Measurements from ENCODE around the gene DDX11. TPM values are rescaled to one million over a fixed set of nuclear protein-coding genes. Genes with fewer than 3 reads are reported as not detected.
"Not testable (repeated sequence)": the region's sequence is repeated elsewhere in the genome, so short reads cannot be mapped to it uniquely, and the experiment has no call there.

Gene DDX11
- total RNA-seq: 100 to 1,000 TPM; 196 TPM

DNA sequence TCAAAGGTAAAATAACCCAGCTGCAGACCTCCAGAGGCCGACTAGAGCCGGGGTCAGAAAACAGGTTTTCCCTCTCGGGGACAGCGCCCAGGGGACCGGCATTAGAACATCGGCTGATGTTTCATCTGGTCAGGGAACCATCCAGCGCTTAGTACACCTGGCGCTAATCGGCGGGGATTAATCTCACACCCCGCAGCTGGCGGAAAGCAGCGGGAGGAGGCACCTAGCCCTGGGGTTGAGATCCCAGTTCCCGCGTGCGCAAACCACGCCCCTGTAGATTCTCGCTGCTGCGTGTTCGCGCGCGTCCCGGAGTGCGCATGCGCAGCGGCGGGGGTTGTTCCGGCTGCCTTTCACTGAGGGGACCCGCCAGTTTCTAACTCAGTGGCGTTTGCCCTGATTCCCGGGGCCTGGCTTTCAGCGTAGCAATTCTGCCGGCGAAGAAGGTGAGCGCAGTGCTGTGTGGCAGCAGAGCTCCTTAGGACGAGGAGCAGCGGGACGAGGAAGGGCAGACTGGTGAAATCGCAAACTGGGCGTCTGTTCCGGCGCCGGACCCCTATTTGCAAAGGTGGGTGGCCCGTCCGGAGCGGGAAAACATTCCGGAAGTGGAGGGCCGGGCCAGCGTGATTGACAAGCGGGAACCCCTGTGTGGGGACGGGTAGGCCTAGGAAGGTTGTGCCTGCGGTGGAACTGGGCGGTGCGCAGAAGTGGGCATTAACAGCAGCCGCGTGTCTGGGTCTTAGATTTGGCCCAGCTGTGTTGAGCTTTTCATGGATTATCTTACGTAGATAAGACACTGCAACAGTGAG lies at the start of gene DDX11:
TSS of gene DDX11 (plus strand) at position 334 of the 806 bp plus-strand sequence. CDS start 4,534 bp downstream, outside the sequence.
- peak within 1 kb of the TSS; percentile 99 for H3K4me3 Mint-ChIP-seq
- ATAC-seq (ENCODE audit: low read depth): peak; percentile 93
- POLR2A ChIA-PET, H3K9me3 Mint-ChIP-seq, H3K27me3 Mint-ChIP-seq: not testable (repeated sequence)
- peak; percentile 94 for DNase-seq
- peak within 1 kb of the TSS; percentile 95 for H3K27ac Mint-ChIP-seq
- peaks cover 28% of the 10 kb centered on the region for H3K4me1 Mint-ChIP-seq
- peaks cover 11% of the 10 kb centered on the region for H3K36me3 Mint-ChIP-seq

DNA sequence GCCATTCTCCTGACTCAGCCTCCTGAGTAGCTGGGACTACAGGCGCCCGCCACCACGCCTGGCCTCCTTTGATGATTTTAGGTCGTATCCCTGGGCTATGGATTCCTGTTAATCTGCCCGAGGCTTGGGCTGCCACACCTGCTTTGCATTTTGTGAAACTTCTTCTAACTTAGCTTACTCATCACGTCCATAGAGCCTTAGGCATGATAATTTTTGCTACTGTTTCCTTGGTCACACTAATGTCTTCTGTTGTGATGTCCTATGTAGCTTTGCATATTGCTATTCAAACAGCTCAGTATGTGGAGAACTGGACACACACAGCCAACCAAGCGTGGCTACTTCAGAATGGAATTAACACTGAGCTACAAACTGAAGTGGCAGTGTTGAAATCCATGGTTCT lies 47.5 kb upstream of the DDX11 start:
- POLR2A ChIA-PET: no interaction called here
- Mint-ChIP-seq H3K27ac (no peak overlapping the region), H3K9me3 (peaks cover 1% of the 10 kb centered on the region), H3K36me3 (no peaks in the 10 kb centered on the region), H3K4me1 (no peaks in the 10 kb centered on the region), H3K27me3 (peaks cover 12% of the 10 kb centered on the region), H3K4me3 (no peak overlapping the region)
- no peak for DNase-seq
- no peak for ATAC-seq (ENCODE audit: low read depth)

DNA sequence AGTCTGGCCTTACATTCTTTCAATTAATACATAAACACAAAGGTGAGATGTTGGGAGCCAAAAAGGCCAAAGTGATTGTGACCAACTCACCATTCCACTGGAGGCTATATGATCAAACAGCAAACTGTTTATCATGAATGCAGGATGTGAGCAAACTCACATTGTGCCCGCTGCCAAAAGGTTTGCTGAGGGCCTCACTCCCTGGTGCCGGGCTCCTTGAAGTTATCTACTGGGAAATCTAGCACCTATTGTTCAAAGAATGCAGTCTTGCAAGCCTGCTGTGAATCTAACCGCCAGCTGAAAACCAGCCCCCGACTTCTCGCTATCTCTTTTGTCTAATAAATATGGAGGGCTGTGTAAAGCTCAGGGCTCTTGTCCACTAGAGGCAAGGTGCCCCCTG lies 46.7 kb upstream of the DDX11 start:
- H3K4me1 Mint-ChIP-seq; POLR2A ChIA-PET; H3K9me3 Mint-ChIP-seq; H3K4me3 Mint-ChIP-seq; H3K36me3 Mint-ChIP-seq; DNase-seq; ATAC-seq (ENCODE audit: low read depth); H3K27ac Mint-ChIP-seq: not testable (repeated sequence)
- H3K27me3 Mint-ChIP-seq: peaks cover 12% of the 10 kb centered on the region

DNA sequence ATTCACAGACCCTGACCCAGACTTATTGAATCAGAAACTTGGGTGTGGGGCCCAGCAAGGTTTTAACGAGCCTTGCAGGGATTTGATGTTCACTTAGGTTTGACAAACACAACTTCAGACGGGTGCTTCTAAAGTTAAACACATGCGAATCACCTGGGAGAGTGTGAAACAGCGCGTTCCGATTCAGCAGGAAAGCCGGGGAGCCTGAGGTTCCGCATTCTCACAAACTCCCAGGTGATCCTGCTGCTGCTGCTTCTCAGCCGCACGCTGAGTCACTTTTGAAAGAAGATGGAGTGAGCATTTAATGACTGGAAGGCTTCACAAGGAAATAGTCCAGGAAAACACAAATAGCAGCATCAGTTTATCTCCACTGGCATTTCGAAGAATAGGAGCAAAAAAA lies 44.2 kb upstream of the DDX11 start:
- no peak overlapping the region for H3K4me3 Mint-ChIP-seq
- no peaks in the 10 kb centered on the region for H3K36me3 Mint-ChIP-seq
- peaks cover 2% of the 10 kb centered on the region for H3K4me1 Mint-ChIP-seq
- H3K9me3 Mint-ChIP-seq: peaks cover 1% of the 10 kb centered on the region
- POLR2A ChIA-PET: no interaction called here
- no peak overlapping the region for H3K27ac Mint-ChIP-seq
- no peak for ATAC-seq (ENCODE audit: low read depth)
- DNase-seq: no peak
- peaks cover 17% of the 10 kb centered on the region for H3K27me3 Mint-ChIP-seq

DNA sequence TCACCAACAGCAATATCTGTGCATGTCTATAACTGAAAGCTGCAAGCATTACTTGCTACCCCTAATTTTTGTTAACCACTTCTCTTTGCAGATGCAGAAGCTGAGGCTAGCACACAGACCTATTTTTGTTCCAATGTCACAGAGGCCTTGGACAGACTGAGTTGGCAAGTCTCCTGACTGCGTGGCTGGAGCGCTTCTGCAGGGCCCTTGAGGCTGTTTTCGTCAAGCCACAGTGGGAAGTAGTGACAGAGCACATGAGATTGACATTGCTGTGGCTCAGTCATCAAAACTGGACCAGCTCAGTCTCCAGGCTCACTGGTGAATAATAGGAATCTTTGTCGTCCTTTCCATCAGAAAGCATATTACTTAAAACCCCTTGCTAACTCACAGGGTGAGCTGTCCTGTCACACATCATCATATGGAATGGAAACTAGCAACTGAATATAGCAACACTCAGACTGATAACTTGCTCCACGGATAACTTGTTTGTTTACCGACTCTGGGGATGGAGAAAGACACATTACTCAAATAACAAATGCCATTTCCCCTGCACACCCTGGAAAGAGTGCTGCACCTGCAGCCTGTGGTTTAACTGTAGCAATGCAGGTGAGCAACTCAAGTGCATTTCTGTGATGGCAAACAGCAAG lies 43.6 kb upstream of the DDX11 start:
- H3K4me3 Mint-ChIP-seq: no peak overlapping the region
- peaks cover 14% of the 10 kb centered on the region for H3K27me3 Mint-ChIP-seq
- ATAC-seq (ENCODE audit: low read depth): no peak
- peaks cover 2% of the 10 kb centered on the region for H3K4me1 Mint-ChIP-seq
- H3K9me3 Mint-ChIP-seq: peaks cover 1% of the 10 kb centered on the region
- no peak for DNase-seq
- POLR2A ChIA-PET: no interaction called here
- H3K36me3 Mint-ChIP-seq: no peaks in the 10 kb centered on the region
- no peak overlapping the region for H3K27ac Mint-ChIP-seq

DNA sequence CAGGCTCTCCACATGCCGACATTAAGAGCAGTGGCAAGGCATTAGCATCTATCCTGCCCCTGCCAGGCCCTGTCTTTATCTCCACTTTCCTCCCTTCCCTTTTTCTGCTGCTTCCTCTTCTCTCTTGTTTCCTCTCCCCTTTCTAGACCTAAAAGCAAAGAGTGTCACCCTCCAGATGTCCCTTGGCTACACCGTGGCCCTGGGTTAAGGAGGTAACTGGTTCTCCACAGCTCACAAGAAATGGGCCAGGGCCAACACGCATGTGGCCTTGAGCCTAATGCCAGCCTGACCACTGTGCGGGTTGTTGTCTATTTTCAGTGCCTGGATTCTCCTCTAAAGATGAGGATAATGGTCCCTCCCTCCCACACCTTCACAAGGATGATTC lies 41.7 kb upstream of the DDX11 start:
- no peak for ATAC-seq (ENCODE audit: low read depth)
- Mint-ChIP-seq H3K9me3 (peaks cover 1% of the 10 kb centered on the region), H3K27ac (no peak overlapping the region), H3K36me3 (no peaks in the 10 kb centered on the region), H3K4me3 (no peak overlapping the region), H3K4me1 (peaks cover 5% of the 10 kb centered on the region), H3K27me3 (peaks cover 8% of the 10 kb centered on the region)
- DNase-seq: no peak
- POLR2A ChIA-PET: no interaction called here

DNA sequence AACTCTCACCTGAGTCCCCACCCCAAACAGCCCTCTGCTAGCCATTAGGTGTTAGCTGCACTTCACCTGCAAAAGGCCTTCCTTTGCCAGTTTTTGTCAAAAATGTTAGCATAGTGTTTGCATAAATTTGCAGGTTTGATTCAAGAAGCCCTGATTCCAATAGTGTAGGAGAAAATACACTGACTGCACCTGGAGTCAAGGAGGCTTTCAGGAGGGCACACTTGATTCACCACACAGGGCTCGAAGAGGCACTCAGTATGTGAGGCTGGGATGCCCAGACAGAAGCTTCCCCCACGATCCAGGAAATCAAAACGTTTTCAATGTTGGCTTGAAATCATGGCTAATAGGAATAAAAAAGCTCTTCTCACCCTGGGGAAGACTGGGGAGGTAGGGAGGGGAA lies 40.5 kb upstream of the DDX11 start:
- H3K4me1 Mint-ChIP-seq: peaks cover 5% of the 10 kb centered on the region
- no peak overlapping the region for H3K4me3 Mint-ChIP-seq
- DNase-seq: no peak
- H3K36me3 Mint-ChIP-seq: no peaks in the 10 kb centered on the region
- H3K27me3 Mint-ChIP-seq: peaks cover 11% of the 10 kb centered on the region
- H3K9me3 Mint-ChIP-seq: no peaks in the 10 kb centered on the region
- no peak overlapping the region for H3K27ac Mint-ChIP-seq
- no peak for ATAC-seq (ENCODE audit: low read depth)
- POLR2A ChIA-PET: no interaction called here

DNA sequence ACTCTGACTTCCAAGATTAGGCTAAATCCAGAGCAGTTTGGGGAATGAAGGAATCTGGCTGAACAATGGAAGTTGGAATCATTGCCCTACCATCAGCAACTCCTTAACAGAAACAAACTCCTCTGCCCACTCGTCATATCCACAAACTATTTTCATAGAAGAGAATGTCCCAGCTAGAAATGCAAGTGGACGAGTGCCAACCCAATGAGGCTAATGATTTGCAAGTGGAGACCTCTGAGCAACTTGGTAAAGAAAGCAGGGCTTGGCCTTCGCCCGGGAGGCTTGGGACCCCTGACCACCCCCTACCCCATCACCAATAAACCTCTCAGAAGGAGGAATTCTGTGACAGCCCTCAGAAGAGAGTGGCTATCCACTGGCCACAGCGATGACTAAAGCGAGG lies 40.0 kb upstream of the DDX11 start:
- no peaks in the 10 kb centered on the region for H3K36me3 Mint-ChIP-seq
- DNase-seq (no peak), ATAC-seq (ENCODE audit: low read depth) (no peak)
- no peak overlapping the region for H3K4me3 Mint-ChIP-seq
- peaks cover 5% of the 10 kb centered on the region for H3K4me1 Mint-ChIP-seq
- no peaks in the 10 kb centered on the region for H3K9me3 Mint-ChIP-seq
- H3K27me3 Mint-ChIP-seq: peaks cover 11% of the 10 kb centered on the region
- H3K27ac Mint-ChIP-seq: no peak overlapping the region
- POLR2A ChIA-PET: no interaction called here

DNA sequence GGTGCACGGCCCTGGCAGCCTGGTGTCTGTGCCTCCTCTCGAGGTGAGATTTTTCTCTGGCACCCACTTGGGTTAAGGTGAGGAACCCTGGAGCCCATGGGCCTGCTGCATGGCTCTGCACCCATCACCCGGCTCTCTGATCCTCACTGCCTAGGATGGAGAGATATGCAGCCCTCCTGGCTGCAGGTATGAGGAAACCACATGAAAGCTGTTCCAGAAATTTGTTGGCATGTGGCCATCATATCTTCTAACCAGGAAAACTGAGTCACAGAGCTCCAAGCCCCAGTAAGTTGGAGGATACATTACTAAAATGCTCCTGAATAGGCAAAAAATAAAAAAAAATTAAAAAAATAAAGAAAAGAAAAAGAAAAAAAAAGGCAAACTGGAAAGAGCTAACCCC lies 39.3 kb upstream of the DDX11 start:
- DNase-seq: no peak
- H3K9me3 Mint-ChIP-seq: no peaks in the 10 kb centered on the region
- no peak for ATAC-seq (ENCODE audit: low read depth)
- H3K36me3 Mint-ChIP-seq: no peaks in the 10 kb centered on the region
- H3K27ac Mint-ChIP-seq: no peak overlapping the region
- peaks cover 11% of the 10 kb centered on the region for H3K27me3 Mint-ChIP-seq
- H3K4me1 Mint-ChIP-seq: peaks cover 5% of the 10 kb centered on the region
- POLR2A ChIA-PET: no interaction called here
- no peak overlapping the region for H3K4me3 Mint-ChIP-seq

DNA sequence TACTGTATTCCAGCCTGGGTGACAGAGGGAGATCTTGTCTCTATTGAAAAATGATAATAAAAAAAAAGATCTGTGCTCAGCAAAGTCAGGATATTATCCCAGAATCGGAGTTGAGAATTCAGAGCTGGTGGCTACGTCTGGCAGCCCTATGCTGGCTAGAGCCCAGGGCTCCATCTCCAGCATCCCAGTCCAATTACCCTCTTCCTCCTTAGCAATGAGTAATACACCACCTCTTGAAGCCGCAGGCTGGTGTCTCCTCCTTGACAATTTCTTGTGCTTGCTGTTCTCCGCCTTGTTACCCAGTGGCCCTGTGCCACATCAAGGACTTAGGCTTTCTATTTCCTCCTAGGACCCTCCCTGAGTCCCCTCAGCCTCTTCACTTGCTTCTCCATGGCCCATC lies 38.4 kb upstream of the DDX11 start:
- peaks cover 5% of the 10 kb centered on the region for H3K4me1 Mint-ChIP-seq
- POLR2A ChIA-PET: no interaction called here
- no peaks in the 10 kb centered on the region for H3K9me3 Mint-ChIP-seq
- no peak overlapping the region for H3K4me3 Mint-ChIP-seq
- no peaks in the 10 kb centered on the region for H3K36me3 Mint-ChIP-seq
- H3K27me3 Mint-ChIP-seq: peaks cover 11% of the 10 kb centered on the region
- DNase-seq (no peak), ATAC-seq (ENCODE audit: low read depth) (no peak)
- no peak overlapping the region for H3K27ac Mint-ChIP-seq

DNA sequence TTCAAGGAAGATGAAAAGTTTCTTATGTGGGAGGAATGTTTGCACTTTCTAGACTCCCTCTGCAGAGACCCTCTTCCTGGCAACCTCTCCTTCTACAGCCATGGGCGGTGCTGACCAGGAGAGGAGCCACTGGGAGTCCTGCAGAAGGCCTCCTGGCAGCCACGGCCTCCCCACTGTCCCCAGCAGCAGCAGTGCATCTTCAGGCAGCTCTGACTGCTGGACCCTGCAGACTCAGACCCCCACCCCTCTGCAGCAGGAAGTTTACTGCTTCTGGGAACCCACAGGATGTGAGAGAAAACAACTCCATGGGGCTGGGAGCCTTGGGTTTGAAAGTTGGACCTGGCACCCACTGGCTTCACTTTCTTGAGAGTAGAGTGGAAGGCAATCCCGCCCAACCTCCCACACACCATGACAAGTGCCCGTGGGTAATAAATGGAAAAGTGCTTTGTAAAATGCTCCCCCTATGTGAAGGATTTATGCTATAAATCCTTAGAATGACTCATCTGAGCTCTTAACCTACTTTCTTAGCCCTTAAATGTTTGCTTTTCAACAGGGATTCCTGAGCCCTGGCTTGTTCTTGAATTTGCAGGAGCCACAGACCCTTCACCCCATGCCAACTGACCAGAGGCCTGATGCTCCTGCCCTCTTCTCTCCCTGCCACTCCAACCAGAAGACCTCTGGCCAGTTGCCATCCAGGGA lies 37.5 kb upstream of the DDX11 start:
- peaks cover 13% of the 10 kb centered on the region for H3K27me3 Mint-ChIP-seq
- no peak overlapping the region for H3K4me3 Mint-ChIP-seq
- ATAC-seq (ENCODE audit: low read depth) (no peak), DNase-seq (no peak)
- no peak overlapping the region for H3K27ac Mint-ChIP-seq
- peaks cover 5% of the 10 kb centered on the region for H3K4me1 Mint-ChIP-seq
- POLR2A ChIA-PET: no interaction called here
- H3K9me3 Mint-ChIP-seq: no peaks in the 10 kb centered on the region
- no peaks in the 10 kb centered on the region for H3K36me3 Mint-ChIP-seq

DNA sequence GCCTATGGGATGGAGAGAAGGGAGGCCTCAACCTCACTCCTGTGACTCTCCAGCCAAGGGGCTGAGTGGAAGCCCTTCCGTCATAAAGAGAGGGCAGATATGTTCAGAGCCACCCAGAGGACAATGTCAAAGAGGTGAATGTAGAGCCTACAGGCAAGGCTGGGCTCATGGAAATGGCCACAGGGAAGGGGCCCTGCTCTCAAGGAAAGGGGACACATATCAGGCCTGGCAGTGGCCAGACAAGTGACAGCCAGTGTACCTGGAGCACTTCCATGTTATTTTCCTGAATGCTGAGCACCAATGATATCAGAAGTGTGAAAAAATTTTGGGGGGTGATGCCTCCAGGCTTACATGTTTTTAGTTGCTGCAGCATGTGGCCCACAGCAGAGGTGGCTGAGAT lies 36.6 kb upstream of the DDX11 start:
- no peak overlapping the region for H3K27ac Mint-ChIP-seq
- H3K36me3 Mint-ChIP-seq: no peaks in the 10 kb centered on the region
- POLR2A ChIA-PET: no interaction called here
- H3K9me3 Mint-ChIP-seq: no peaks in the 10 kb centered on the region
- ATAC-seq (ENCODE audit: low read depth) (no peak), DNase-seq (no peak)
- no peak overlapping the region for H3K4me3 Mint-ChIP-seq
- peaks cover 13% of the 10 kb centered on the region for H3K27me3 Mint-ChIP-seq
- H3K4me1 Mint-ChIP-seq: peaks cover 3% of the 10 kb centered on the region

DNA sequence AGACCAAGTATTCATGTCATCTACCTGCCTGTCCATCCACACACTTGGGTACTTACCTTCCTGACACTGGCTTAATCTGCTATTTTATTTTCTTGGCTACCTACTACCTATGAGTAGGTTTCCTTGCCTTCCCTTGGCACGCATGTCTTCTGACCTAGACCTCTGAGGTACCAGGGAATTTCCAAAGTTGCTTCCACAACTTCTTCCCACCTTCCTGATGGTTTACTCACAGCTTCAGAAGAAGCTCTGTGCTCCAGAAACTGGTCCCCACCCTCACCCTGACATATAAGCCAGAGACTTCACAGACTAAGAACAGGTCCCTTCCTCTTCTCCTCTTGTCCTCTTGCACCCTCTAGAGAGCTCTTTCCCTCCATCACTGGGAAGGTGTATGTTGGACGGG lies 35.7 kb upstream of the DDX11 start:
- Mint-ChIP-seq H3K4me3 (no peak overlapping the region), H3K27me3 (peaks cover 14% of the 10 kb centered on the region), H3K36me3 (no peaks in the 10 kb centered on the region), H3K4me1 (peaks cover 3% of the 10 kb centered on the region), H3K9me3 (no peaks in the 10 kb centered on the region), H3K27ac (no peak overlapping the region)
- no peak for ATAC-seq (ENCODE audit: low read depth)
- no peak for DNase-seq
- POLR2A ChIA-PET: no interaction called here

DNA sequence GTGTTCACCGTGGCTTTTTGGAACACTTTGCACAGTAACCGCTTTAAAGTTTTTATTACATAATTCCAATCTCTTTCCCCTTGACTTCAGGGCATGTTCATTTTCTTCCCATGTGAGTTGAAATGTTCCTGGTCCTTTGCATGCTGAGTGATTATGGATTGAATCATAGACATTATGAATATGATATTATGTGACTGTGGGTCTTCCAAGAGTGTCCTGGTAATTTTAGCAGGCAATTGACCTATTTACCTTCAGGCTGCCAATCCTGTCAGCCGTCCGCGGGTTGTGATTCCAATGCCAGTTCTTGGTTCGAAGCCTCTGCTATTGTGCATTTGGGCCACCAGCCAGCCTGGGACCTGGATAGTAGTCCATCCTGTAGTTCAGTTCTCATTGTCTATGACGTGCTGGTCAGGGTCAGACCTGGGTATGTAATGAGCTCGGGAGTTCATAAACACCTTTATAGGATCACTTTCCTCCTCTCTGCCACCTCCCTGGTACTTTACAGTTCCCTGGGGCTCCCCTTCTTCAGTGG lies 32.6 kb upstream of the DDX11 start:
- DNase-seq (no peak), ATAC-seq (ENCODE audit: low read depth) (no peak)
- Mint-ChIP-seq H3K27ac (no peak overlapping the region), H3K4me1 (peaks cover 3% of the 10 kb centered on the region), H3K36me3 (no peaks in the 10 kb centered on the region), H3K9me3 (no peaks in the 10 kb centered on the region), H3K27me3 (peaks cover 13% of the 10 kb centered on the region), H3K4me3 (no peak overlapping the region)
- POLR2A ChIA-PET: no interaction called here
